ENCODE measurements around the gene DPP6.

DNA sequence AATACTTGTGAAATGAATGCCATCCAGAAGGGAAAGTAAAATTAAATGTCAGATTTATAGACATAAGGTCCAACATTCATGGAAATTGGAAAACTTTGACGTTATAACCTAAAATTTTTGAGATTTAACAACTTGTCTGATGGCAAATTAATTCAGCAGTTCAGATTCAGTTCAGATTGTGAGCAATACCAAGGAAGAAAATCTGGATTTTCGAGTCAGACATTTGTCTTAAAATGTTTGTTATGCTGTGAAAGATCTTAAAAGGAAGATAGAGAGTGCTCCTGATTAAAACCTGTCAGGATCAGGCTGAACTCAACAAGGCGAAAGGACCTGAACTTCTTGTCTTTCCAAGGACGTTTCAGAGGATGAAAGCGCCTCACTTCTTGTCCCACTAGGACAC lies 629.8 kb downstream of the DPP6 start:
- TF ChIP-seq, protein P1, sequence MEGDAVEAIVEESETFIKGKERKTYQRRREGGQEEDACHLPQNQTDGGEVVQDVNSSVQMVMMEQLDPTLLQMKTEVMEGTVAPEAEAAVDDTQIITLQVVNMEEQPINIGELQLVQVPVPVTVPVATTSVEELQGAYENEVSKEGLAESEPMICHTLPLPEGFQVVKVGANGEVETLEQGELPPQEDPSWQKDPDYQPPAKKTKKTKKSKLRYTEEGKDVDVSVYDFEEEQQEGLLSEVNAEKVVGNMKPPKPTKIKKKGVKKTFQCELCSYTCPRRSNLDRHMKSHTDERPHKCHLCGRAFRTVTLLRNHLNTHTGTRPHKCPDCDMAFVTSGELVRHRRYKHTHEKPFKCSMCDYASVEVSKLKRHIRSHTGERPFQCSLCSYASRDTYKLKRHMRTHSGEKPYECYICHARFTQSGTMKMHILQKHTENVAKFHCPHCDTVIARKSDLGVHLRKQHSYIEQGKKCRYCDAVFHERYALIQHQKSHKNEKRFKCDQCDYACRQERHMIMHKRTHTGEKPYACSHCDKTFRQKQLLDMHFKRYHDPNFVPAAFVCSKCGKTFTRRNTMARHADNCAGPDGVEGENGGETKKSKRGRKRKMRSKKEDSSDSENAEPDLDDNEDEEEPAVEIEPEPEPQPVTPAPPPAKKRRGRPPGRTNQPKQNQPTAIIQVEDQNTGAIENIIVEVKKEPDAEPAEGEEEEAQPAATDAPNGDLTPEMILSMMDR (IDR thresholded peaks at IDR 0.05) = no peak
- TF ChIP-seq POLR2A (IDR thresholded peaks at IDR 0.05) (no peak), POLR2AphosphoS5 (IDR thresholded peaks at IDR 0.05) (no peak)
